K562 (cell line): Measurements from ENCODE around the gene ALKBH7.
A peak's percentile ranks its signal among the peaks of the same experiment; 100 is the strongest.

Experiments
- EP300 ChIP-seq: IDR thresholded peaks from 2 replicates; pipeline ENCODE4 v1.6.1; 2012; ENCODE audit warnings: low read length, improper control_type of control experiment
- FOXK1 ChIP-seq: sonication (generic); formaldehyde crosslinking; IDR thresholded peaks from 2 replicates; pipeline ENCODE4 v1.8.0; 2022; ENCODE audit warnings: missing genetic modification reagents, mild to moderate bottlenecking, borderline replicate concordance
- NCOA6 ChIP-seq: fragments of 450-650 bp; IDR thresholded peaks from 2 replicates; pipeline ENCODE4 v1.6.1; 2017; ENCODE audit warnings: mild to moderate bottlenecking
- POLR2A ChIP-seq: fragments of 450-650 bp; conservative IDR thresholded peaks from 2 replicates; pipeline ENCODE4 v1.6.1; 2016
- ZBTB1 ChIP-seq: sonication (generic); formaldehyde crosslinking; IDR thresholded peaks from 2 replicates; pipeline ENCODE4 v1.8.1; 2023; ENCODE audit warnings: missing genetic modification reagents, low read depth, mild to moderate bottlenecking, borderline replicate concordance
- ZC3H4 ChIP-seq: sonication (generic); formaldehyde crosslinking; IDR thresholded peaks from 2 replicates; pipeline ENCODE4 v1.9.0; 2021; ENCODE audit warnings: missing genetic modification reagents, borderline replicate concordance
- ZNF224 ChIP-seq: sonication (generic); formaldehyde crosslinking; IDR thresholded peaks from 2 replicates; pipeline ENCODE4 v1.8.0; 2022; ENCODE audit warnings: mild to moderate bottlenecking, missing genetic modification reagents
- ZNF41 ChIP-seq: fragments of 250-450 bp; sonication (Bioruptor Pico); conservative IDR thresholded peaks from 2 replicates; pipeline ENCODE4 v1.4.0; 2020; ENCODE audit warnings: mild to moderate bottlenecking
- TF ChIP-seq, protein P1 (sequence below), 3 experiments: IDR thresholded peaks in 2 of 3; conservative IDR thresholded peaks in 1 of 3; 2 replicates each; pipeline ENCODE4 v1.5.1; 2011 to 2012; ENCODE audit warnings: low read length in 3 of 3, mild to moderate bottlenecking in 3 of 3, control low read depth in 2 of 3, improper control_type of control experiment in 1 of 3, inconsistent platforms in 1 of 3, low read depth in 1 of 3, mixed read lengths in 1 of 3, moderate library complexity in 1 of 3; ENCODE audit not compliant: insufficient read depth in 2 of 3
- TF ChIP-seq, protein P2 (sequence below): sonication (generic); formaldehyde crosslinking; IDR thresholded peaks from 2 replicates; pipeline ENCODE4 v1.9.0; 2022; ENCODE audit warnings: mild to moderate bottlenecking, missing genetic modification reagents
- TF ChIP-seq, protein P3 (sequence below), 2 experiments: fragments of 200-800 bp in 1 of 2; sonication (Bioruptor generic) in 1 of 2; sonication (generic) in 1 of 2; formaldehyde crosslinking in 1 of 2; IDR thresholded peaks in 1 of 2; conservative IDR thresholded peaks in 1 of 2; 2 replicates each; pipeline versions ENCODE4 v1.5.0 to v1.6.1; 2016 to 2020; ENCODE audit warnings: missing compliant biosample characterization in 1 of 2, missing genetic modification characterization in 1 of 2, missing genetic modification reagents in 1 of 2

DNA sequence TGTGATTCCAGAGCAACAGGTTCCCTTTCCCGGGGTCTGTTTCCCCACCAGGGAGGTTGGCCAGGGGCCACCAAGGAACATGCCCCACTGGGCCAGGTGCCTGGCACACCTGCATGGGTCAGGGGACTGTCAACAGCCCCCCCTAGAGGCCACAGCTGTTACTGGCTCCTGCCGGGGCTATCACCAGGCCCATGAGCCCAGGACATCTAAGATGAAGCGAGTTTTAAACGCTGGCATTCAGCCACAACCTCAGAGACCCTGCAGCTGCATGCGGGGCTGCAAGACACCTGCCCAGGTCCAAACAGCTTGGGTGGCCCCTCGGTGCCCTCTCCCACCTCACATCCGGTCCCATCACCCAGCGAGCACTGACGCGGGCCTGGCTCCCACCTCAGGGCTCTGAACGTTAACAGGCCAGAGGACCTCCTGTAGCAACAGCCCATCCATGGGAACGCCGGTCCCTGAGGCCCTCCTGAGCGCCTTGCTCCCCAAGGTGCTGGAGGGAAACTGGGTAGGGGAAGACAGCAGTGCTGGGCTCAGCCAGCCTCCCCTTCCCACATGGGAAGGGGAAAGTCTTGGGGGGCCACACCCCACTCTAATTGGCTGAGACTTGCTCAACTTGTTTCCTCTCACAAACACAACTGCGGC is 40.0 kb downstream of the ALKBH7 start:
- no peak for TF ChIP-seq FOXK1
- TF ChIP-seq NCOA6: no peak
- TF ChIP-seq EP300: no peak
- TF ChIP-seq ZC3H4 (CRISPR knock-in tag): no peak
- no peak for TF ChIP-seq ZNF224 (CRISPR knock-in tag)
- no peak for TF ChIP-seq ZBTB1
- TF ChIP-seq, protein P1, sequence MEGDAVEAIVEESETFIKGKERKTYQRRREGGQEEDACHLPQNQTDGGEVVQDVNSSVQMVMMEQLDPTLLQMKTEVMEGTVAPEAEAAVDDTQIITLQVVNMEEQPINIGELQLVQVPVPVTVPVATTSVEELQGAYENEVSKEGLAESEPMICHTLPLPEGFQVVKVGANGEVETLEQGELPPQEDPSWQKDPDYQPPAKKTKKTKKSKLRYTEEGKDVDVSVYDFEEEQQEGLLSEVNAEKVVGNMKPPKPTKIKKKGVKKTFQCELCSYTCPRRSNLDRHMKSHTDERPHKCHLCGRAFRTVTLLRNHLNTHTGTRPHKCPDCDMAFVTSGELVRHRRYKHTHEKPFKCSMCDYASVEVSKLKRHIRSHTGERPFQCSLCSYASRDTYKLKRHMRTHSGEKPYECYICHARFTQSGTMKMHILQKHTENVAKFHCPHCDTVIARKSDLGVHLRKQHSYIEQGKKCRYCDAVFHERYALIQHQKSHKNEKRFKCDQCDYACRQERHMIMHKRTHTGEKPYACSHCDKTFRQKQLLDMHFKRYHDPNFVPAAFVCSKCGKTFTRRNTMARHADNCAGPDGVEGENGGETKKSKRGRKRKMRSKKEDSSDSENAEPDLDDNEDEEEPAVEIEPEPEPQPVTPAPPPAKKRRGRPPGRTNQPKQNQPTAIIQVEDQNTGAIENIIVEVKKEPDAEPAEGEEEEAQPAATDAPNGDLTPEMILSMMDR (IDR thresholded peaks at IDR 0.05 in 2 of 3, conservative IDR thresholded peaks at IDR 0.05 in 1 of 3; ENCODE audit: insufficient read depth in 2 of 3, low read depth in 1 of 3, low read length in 3 of 3): peak; percentile 71 to 85 (median 73)
- peak; percentile 76; the same call in 1 of the 2 replicates for TF ChIP-seq POLR2A
- TF ChIP-seq, protein P2, sequence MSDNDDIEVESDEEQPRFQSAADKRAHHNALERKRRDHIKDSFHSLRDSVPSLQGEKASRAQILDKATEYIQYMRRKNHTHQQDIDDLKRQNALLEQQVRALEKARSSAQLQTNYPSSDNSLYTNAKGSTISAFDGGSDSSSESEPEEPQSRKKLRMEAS (CRISPR knock-in tag): no peak
- TF ChIP-seq ZNF41 (CRISPR knock-in tag): no peak
- TF ChIP-seq, protein P3, sequence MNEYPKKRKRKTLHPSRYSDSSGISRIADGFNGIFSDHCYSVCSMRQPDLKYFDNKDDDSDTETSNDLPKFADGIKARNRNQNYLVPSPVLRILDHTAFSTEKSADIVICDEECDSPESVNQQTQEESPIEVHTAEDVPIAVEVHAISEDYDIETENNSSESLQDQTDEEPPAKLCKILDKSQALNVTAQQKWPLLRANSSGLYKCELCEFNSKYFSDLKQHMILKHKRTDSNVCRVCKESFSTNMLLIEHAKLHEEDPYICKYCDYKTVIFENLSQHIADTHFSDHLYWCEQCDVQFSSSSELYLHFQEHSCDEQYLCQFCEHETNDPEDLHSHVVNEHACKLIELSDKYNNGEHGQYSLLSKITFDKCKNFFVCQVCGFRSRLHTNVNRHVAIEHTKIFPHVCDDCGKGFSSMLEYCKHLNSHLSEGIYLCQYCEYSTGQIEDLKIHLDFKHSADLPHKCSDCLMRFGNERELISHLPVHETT (CRISPR knock-in tag; conservative IDR thresholded peaks at IDR 0.05 in 1 of 2, IDR thresholded peaks at IDR 0.05 in 1 of 2): no peak
